ENCODE results near the gene ZNF331. TPM values are rescaled to one million over a fixed set of nuclear protein-coding genes. Genes with fewer than 3 reads are reported as not detected.

ZNF331 gene
- total RNA-seq, 1 experiment from 2014 or later = 28.0 TPM

DNA sequence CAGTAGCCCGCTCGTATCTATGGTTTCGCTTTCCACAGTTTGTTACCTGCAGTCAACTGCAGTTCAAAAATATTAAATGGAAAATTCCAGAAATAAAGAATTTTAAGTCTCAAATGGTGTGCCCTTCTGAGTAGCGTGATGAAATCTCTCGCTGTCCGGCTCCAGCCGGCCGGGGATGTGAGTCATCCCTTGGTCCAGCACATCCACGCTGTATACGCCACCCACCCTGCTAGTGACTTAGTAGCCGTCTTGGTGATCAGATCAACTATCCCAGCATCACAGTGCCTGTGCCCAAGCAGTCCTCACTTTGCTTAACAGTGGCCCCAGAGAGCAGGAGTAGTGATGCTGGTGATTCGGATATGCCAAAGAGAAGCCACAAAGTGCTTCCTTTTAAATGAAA, 40.0 kb downstream of the ZNF331 start:
- TF ChIP-seq EZH2 (IDR thresholded peaks at IDR 0.05; ENCODE audit: low read length, unreplicated experiment) (no peak), EZH2phosphoT487 (IDR thresholded peaks at IDR 0.05; ENCODE audit: borderline replicate concordance, low read length) (no peak)
- TF ChIP-seq, protein P1, sequence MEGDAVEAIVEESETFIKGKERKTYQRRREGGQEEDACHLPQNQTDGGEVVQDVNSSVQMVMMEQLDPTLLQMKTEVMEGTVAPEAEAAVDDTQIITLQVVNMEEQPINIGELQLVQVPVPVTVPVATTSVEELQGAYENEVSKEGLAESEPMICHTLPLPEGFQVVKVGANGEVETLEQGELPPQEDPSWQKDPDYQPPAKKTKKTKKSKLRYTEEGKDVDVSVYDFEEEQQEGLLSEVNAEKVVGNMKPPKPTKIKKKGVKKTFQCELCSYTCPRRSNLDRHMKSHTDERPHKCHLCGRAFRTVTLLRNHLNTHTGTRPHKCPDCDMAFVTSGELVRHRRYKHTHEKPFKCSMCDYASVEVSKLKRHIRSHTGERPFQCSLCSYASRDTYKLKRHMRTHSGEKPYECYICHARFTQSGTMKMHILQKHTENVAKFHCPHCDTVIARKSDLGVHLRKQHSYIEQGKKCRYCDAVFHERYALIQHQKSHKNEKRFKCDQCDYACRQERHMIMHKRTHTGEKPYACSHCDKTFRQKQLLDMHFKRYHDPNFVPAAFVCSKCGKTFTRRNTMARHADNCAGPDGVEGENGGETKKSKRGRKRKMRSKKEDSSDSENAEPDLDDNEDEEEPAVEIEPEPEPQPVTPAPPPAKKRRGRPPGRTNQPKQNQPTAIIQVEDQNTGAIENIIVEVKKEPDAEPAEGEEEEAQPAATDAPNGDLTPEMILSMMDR (conservative IDR thresholded peaks at IDR 0.05; ENCODE audit: low read depth, low read length) = no peak
- H3K4me3 ChIP-seq (ENCODE audit: low read length) = no peak overlapping the region
- no peaks in the 10 kb centered on the region for H3K79me2 ChIP-seq (ENCODE audit: low read length)
- H3K9me2 ChIP-seq (replicated peaks; ENCODE audit: low read length) = no peaks in the 10 kb centered on the region
- no peaks in the 10 kb centered on the region for H4K20me1 ChIP-seq (ENCODE audit: low read length)
- CTCF ChIA-PET = no interaction called here
- H3K27ac ChIP-seq (ENCODE audit: low read length) = no peak overlapping the region
- H3K36me3 ChIP-seq (ENCODE audit: low read depth, low read length) = peaks cover 71% of the 10 kb centered on the region
- DNase-seq (no peak), ATAC-seq (no peak)
- H3K27me3 ChIP-seq (ENCODE audit: low read length) = no peaks in the 10 kb centered on the region
- POLR2A ChIA-PET (ENCODE audit: unreplicated experiment) = no interaction called here
- H3K9ac ChIP-seq (ENCODE audit: low read length) = no peak overlapping the region
- intact Hi-C loops (cut with micrococcal nuclease) = no loop called here
- H3K4me1 ChIP-seq (ENCODE audit: insufficient read depth, low read length) = no peaks in the 10 kb centered on the region
- H3K9me3 ChIP-seq (ENCODE audit: low read length) = peaks cover 34% of the 10 kb centered on the region
- no TSS peak for BruUV-seq (replicated peaks)
- no peak overlapping the region for H2AFZ ChIP-seq (ENCODE audit: low read length)
- no peaks in the 10 kb centered on the region for H3F3A ChIP-seq (ENCODE audit: low read length, unreplicated experiment)
- H3K4me2 ChIP-seq (ENCODE audit: low read length) = no peak overlapping the region

DNA sequence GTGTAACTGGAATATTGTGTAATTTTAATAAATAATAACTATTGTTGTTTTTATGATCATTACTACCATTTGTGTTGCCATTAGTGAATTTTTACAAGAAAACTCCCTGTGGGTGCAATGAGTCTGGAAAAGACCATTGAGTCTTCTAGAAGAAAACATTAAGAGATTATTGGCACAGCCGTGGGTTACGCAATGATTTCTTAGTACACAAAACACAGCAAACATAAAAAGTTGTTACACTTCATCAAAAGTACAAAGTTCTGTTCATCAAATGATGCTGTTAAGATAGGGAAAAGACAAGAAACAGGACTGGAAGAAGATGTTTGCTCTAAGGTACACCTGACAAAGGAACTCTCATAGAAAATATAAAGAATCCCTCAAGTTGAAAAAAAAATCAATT, 41.6 kb downstream of the ZNF331 start:
- Histone ChIP-seq H3K79me2 (ENCODE audit: low read length) (no peaks in the 10 kb centered on the region), H4K20me1 (ENCODE audit: low read length) (no peaks in the 10 kb centered on the region), H3K36me3 (ENCODE audit: low read depth, low read length) (peaks cover 55% of the 10 kb centered on the region), H3K4me1 (ENCODE audit: insufficient read depth, low read length) (no peaks in the 10 kb centered on the region), H3K9ac (ENCODE audit: low read length) (no peak overlapping the region), H3F3A (ENCODE audit: low read length, unreplicated experiment) (no peaks in the 10 kb centered on the region), H3K9me2 (replicated peaks; ENCODE audit: low read length) (no peaks in the 10 kb centered on the region), H3K27ac (ENCODE audit: low read length) (no peak overlapping the region), H2AFZ (ENCODE audit: low read length) (no peak overlapping the region), H3K4me3 (ENCODE audit: low read length) (no peak overlapping the region), H3K4me2 (ENCODE audit: low read length) (no peak overlapping the region), H3K27me3 (ENCODE audit: low read length) (no peaks in the 10 kb centered on the region), H3K9me3 (ENCODE audit: low read length) (peaks cover 34% of the 10 kb centered on the region)
- DNase-seq = no peak
- ChIA-PET POLR2A (ENCODE audit: unreplicated experiment) (no interaction called here), CTCF (no interaction called here)
- intact Hi-C loops (cut with micrococcal nuclease) = no loop called here
- TF ChIP-seq EZH2phosphoT487 (IDR thresholded peaks at IDR 0.05; ENCODE audit: borderline replicate concordance, low read length) (no peak), EZH2 (IDR thresholded peaks at IDR 0.05; ENCODE audit: low read length, unreplicated experiment) (no peak)
- TF ChIP-seq, protein P1 (conservative IDR thresholded peaks at IDR 0.05; ENCODE audit: low read depth, low read length) = no peak
- no peak for ATAC-seq
- BruUV-seq (replicated peaks) = no TSS peak

DNA sequence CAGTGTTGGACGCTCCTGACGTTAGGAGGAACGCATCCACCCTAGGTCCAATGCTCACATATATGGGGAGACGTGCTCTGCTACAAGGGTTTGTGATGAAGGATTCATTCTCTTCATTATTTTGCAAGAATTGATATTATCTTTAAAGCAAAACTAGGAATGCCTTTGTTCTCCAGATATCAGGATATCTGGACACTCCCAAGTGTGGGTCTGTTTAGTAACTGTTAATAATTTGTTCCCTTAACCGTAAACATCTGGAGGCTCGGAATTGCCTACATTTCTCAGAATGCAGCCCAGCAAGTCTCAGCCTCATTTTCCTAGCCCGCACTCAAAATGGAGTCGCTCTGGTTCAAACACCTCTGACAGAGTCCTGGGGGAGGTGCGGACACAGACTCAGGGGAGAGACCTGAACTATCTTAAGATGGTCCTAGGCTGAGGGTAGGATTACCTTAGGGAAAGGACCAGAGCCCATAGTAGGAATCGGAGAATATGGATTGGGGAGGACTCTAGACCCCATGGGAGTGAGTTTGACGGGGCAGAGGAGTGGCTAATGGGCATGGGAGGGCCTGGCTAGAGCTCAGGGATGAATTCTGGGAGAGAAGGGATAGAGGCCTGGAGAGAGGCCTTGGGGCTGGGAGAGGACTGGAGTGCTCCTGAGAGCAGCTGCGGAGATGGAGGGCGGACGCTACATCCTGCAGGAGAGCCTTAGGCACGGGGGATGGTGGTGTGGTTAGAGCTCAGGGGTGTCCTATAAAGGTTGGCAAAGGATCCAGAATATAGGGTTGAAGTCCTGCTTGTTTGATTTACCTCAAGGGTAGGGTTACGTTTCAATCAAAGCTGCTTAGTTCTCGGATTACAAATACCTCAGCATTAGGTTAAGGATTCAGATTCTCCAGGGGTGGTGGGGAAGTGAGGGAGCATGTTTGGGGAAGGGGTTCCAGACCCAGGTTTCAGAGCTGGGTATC, 43.2 kb downstream of the ZNF331 start:
- H3K9ac ChIP-seq (ENCODE audit: low read length) = no peak overlapping the region
- no peak overlapping the region for H3K4me3 ChIP-seq (ENCODE audit: low read length)
- H3K4me1 ChIP-seq (ENCODE audit: insufficient read depth, low read length) = no peaks in the 10 kb centered on the region
- H3K79me2 ChIP-seq (ENCODE audit: low read length) = no peaks in the 10 kb centered on the region
- ChIA-PET POLR2A (ENCODE audit: unreplicated experiment) (no interaction called here), CTCF (interaction anchor here (0.6 kb wide), 1 partner anchor 166 kb away, joined by 6 read pairs; no protein-coding TSS in a partner anchor)
- H3K27me3 ChIP-seq (ENCODE audit: low read length) = no peaks in the 10 kb centered on the region
- ATAC-seq (no peak), DNase-seq (no peak)
- intact Hi-C loops (cut with micrococcal nuclease) = no loop called here
- peaks cover 40% of the 10 kb centered on the region for H3K36me3 ChIP-seq (ENCODE audit: low read depth, low read length)
- no peak overlapping the region for H3K4me2 ChIP-seq (ENCODE audit: low read length)
- TF ChIP-seq EZH2phosphoT487 (IDR thresholded peaks at IDR 0.05; ENCODE audit: borderline replicate concordance, low read length) = no peak
- TF ChIP-seq, protein P1 (conservative IDR thresholded peaks at IDR 0.05; ENCODE audit: low read depth, low read length) = no peak
- no peak for TF ChIP-seq EZH2 (IDR thresholded peaks at IDR 0.05; ENCODE audit: low read length, unreplicated experiment)
- no peaks in the 10 kb centered on the region for H3F3A ChIP-seq (ENCODE audit: low read length, unreplicated experiment)
- no peak overlapping the region for H2AFZ ChIP-seq (ENCODE audit: low read length)
- H3K27ac ChIP-seq (ENCODE audit: low read length) = no peak overlapping the region
- BruUV-seq (replicated peaks) = no TSS peak
- no peaks in the 10 kb centered on the region for H3K9me2 ChIP-seq (replicated peaks; ENCODE audit: low read length)
- no peaks in the 10 kb centered on the region for H4K20me1 ChIP-seq (ENCODE audit: low read length)
- peaks cover 28% of the 10 kb centered on the region for H3K9me3 ChIP-seq (ENCODE audit: low read length)
